Measurements from ENCODE around the gene EFCC1. TPM values are rescaled to one million over a fixed set of nuclear protein-coding genes. Genes with fewer than 3 reads are reported as not detected.

EFCC1 gene
- total and polyA plus RNA-seq, 2 of the 8 experiments (the other 6 are each of a cell fraction or from before 2014, with no cell fraction given), result 0.14 to 0.37 TPM

GRCh38 chr3:128965280-128965679 is 35.8 kb upstream of the EFCC1 start:
- no peak overlapping the region for H3K9ac ChIP-seq (replicated peaks in 1 of 4; ENCODE audit: extremely low read depth in 1 of 4, low read depth in 3 of 4, low read length in 3 of 4)
- CTCF ChIA-PET (ENCODE audit: partially characterized antibody), result interaction anchor here (0.8 to 1.0 kb wide), 2 partner anchors 88 to 230 kb away, joined by 3 read pairs; no protein-coding TSS in a partner anchor
- H2BK15ac ChIP-seq (ENCODE audit: low read length), result no peak overlapping the region
- H3K14ac ChIP-seq (ENCODE audit: insufficient read length), result no peak overlapping the region
- no peak overlapping the region for H4K91ac ChIP-seq (replicated peaks; ENCODE audit: insufficient read length, low read length)
- no peak overlapping the region for H2AK5ac ChIP-seq (ENCODE audit: low read depth, low read length)
- no peak overlapping the region for H4K5ac ChIP-seq (ENCODE audit: insufficient read length, low read depth, low read length)
- H3K4me3 ChIP-seq (ENCODE audit: extremely low read depth in 1 of 4, insufficient read depth in 2 of 4, low read depth in 3 of 4, low read length in 4 of 4), result no peak overlapping the region
- WGBS, 2 experiments (ENCODE audit: extremely low coverage in 1 of 2, insufficient coverage in 1 of 2, insufficient read length in 1 of 2, insufficient replicate concordance in 2 of 2, low coverage in 1 of 2, low lambda C conversion rate in 2 of 2, missing lambda C conversion rate in 1 of 2), result 89% methylated on average over 7 of the region's 9 CpGs; no CpG with 5 or more reads in 1 of the 2 experiments
- FAIRE-seq, result no peak
- TF ChIP-seq JUND (IDR thresholded peaks at IDR 0.05; ENCODE audit: low read length) (no peak), MAX (IDR thresholded peaks at IDR 0.05) (0 out of 2 replicates have a peak, but pooled peaks have one; percentile 20), RBBP5 (IDR thresholded peaks at IDR 0.05; ENCODE audit: borderline replicate concordance, low read depth, low read length) (no peak), E2F6 (IDR thresholded peaks at IDR 0.05) (0 out of 2 replicates have a peak, but pooled peaks have one; percentile 23), EZH2 (IDR thresholded peaks at IDR 0.05; ENCODE audit: low read depth, low read length, severe bottlenecking) (no peak)
- no peaks in the 10 kb centered on the region for H4K20me1 ChIP-seq (replicated peaks in 1 of 2; ENCODE audit: control insufficient read depth in 1 of 2, insufficient read depth in 2 of 2, low read length in 2 of 2)
- no peak overlapping the region for H4K8ac ChIP-seq (ENCODE audit: extremely low read depth, insufficient read depth, low read length)
- H2BK20ac ChIP-seq (ENCODE audit: low read length), result no peak overlapping the region
- no peaks in the 10 kb centered on the region for H3K23me2 ChIP-seq (ENCODE audit: low read depth, low read length)
- no peaks in the 10 kb centered on the region for H3K79me1 ChIP-seq (ENCODE audit: low read depth, low read length)
- H2AFZ ChIP-seq (ENCODE audit: low read length), result no peak overlapping the region
- no peaks in the 10 kb centered on the region for H3K79me2 ChIP-seq (ENCODE audit: control insufficient read depth in 1 of 2, insufficient read depth in 2 of 2, low read length in 2 of 2)
- H3K27ac ChIP-seq (ENCODE audit: low read depth, low read length), result no peak overlapping the region
- H3K36me3 ChIP-seq (ENCODE audit: control insufficient read depth in 2 of 4, insufficient read depth in 4 of 4, low read length in 3 of 4), result no peaks in the 10 kb centered on the region
- no peaks in the 10 kb centered on the region for H3K4me1 ChIP-seq (replicated peaks in 1 of 4; ENCODE audit: control insufficient read depth in 3 of 4, insufficient read depth in 4 of 4, low read length in 3 of 4)
- no peak overlapping the region for H2BK12ac ChIP-seq (ENCODE audit: low read depth, low read length)
- no peak overlapping the region for H3K4ac ChIP-seq (replicated peaks; ENCODE audit: insufficient read length, low read depth, low read length)
- no peaks in the 10 kb centered on the region for H3K9me3 ChIP-seq (ENCODE audit: insufficient read depth in 2 of 2, low read depth in 1 of 2, low read length in 1 of 2)
- no peak overlapping the region for H3K23ac ChIP-seq (ENCODE audit: insufficient read length)
- H2BK5ac ChIP-seq (ENCODE audit: low read depth, low read length), result no peak overlapping the region
- POLR2A ChIA-PET (ENCODE audit: partially characterized antibody), result no interaction called here
- H3K27me3 ChIP-seq (replicated peaks in 1 of 4; ENCODE audit: control insufficient read depth in 3 of 4, extremely low read depth in 1 of 4, insufficient read depth in 3 of 4, low read length in 3 of 4), result no peaks in the 10 kb centered on the region; a peak in 1 of 7 replicates
- no peak overlapping the region for H3K56ac ChIP-seq (replicated peaks; ENCODE audit: insufficient read length, low read depth, low read length)
- H3K18ac ChIP-seq (ENCODE audit: extremely low read depth, low read length), result no peak overlapping the region
- H3K4me2 ChIP-seq (ENCODE audit: insufficient read depth in 1 of 2, low read depth in 2 of 2, low read length in 2 of 2), result no peak overlapping the region
- no peak overlapping the region for H2BK120ac ChIP-seq (replicated peaks; ENCODE audit: low read depth, low read length)
- DNase-seq (ENCODE audit: low read depth in 1 of 2, low spot score in 2 of 2), result no peak
